Kidney glomerular epithelial cell (primary cell): ENCODE results near the gene USP17L11.
"Not testable (repeated sequence)": the region's sequence is repeated elsewhere in the genome, so short reads cannot be mapped to it uniquely, and the experiment has no call there.

ENCODE experiments used
- DNase-seq: peaks from one replicate; lab custom pipeline; 2025; lab: John Stamatoyannopoulos, UW

The USP17L11 gene, protein sequence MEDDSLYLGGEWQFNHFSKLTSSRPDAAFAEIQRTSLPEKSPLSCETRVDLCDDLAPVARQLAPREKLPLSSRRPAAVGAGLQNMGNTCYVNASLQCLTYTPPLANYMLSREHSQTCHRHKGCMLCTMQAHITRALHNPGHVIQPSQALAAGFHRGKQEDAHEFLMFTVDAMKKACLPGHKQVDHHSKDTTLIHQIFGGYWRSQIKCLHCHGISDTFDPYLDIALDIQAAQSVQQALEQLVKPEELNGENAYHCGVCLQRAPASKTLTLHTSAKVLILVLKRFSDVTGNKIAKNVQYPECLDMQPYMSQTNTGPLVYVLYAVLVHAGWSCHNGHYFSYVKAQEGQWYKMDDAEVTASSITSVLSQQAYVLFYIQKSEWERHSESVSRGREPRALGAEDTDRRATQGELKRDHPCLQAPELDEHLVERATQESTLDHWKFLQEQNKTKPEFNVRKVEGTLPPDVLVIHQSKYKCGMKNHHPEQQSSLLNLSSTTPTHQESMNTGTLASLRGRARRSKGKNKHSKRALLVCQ

DNA sequence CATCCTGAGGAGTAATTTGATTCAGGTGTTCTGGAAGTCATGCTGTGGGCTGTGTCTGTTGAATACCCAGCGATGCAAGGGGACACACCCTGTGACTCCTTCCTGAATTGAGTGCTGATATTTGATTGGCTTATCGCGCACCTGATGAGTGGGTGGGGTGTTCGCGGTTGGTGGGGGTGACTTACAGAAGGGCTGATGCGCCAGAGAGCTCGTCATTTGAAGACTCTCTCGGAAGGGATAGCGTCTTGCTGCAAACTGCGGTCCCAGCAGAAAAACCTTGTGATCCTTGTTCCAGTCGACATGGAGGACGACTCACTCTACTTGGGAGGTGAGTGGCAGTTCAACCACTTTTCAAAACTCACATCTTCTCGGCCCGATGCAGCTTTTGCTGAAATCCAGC lies at the start of gene USP17L11:
TSS of gene USP17L11 (plus strand) at position 301 of the 400 bp plus-strand sequence. CDS start at position 301, 0 bp downstream.
- DNase-seq, result not testable (repeated sequence)

- not testable (repeated sequence) for DNase-seq
Observed at GRCh38 chr4:9165990-9166389, 49.2 kb upstream of the USP17L11 start.

DNA sequence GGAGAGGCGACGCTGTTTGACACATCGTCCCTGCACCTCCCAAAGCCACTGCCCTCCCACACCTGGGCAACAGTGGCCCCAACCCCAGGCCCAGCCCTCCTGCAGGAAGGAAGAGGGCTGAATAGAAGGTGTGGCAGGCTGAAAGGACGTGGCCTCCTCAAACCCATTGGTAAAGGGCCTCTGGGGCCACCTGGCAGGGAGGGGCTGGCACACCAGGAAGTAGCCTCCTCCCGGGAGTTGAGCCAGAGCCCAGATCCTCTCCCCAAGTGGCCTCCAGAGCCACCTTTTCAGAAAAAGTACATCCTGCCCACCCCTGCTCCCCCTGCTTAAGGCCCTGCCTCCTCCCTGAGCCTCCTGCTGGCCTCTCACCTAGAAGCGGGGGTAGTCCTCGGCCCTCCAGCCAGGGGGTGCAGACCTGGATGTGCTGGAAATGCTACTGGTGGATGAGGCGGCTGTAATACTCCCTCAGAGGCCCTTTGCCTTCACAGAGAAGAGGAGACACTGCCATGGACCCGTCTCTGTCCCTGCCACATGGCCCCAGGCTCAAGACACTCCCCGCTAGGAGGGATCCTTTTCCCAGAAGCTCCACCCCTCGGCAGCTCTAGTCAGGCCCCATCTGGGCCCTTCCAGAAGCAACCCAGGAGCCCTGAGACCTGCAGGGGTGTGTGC lies 45.3 kb upstream of the USP17L11 start, which contains the start of gene FAM90A26:
TSS of gene FAM90A26 (plus strand) at position 619 of the 669 bp plus-strand sequence. CDS start 2,764 bp downstream, outside the sequence.
- DNase-seq, result not testable (repeated sequence)

GRCh38 chr4:9210357-9210756 lies 4.8 kb upstream of the USP17L11 start, which contains the start of gene USP17L10:
USP17L10 (plus strand) TSS chr4:9210657; CDS start chr4:9210657, 0 bp downstream.
- DNase-seq, result not testable (repeated sequence)

DNA sequence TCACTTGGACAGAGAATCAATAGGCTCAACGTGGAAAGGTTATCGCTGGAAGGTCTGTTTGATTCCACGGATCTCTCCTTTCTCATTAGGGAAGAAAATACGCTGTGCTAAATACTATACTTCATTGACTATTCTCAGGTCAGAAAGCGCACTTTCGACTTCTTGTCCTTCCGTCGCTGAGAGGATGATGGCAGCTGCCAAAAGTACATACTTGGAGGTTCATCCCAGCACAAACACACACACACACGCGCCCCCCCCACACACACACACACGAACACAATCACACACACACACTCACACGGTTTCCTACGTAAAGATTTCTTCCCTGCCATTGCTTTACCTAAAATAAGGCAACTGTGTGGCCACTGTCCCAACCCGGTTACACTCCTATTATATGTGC lies 504 bp upstream of the USP17L11 start:
- not testable (repeated sequence) for DNase-seq

DNA sequence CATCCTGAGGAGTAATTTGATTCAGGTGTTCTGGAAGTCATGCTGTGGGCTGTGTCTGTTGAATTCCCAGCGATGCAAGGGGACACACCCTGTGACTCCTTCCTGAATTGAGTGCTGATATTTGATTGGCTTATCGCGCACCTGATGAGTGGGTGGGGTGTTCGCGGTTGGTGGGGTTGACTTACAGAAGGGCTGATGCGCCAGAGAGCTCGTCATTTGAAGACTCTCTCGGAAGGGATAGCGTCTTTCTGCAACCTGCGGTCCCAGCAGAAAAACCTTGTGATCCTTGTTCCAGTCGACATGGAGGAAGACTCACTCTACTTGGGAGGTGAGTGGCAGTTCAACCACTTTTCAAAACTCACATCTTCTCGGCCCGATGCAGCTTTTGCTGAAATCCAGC lies 4.6 kb downstream of the USP17L11 start, which contains the start of gene USP17L12:
TSS of gene USP17L12 (plus strand) at position 301 of the 400 bp plus-strand sequence. CDS start at position 301, 0 bp downstream.
- DNase-seq, result not testable (repeated sequence)

- DNase-seq, result not testable (repeated sequence)
Observed at GRCh38 chr4:9224596-9224995, 9.4 kb downstream of the USP17L11 start, which contains the start of gene USP17L13. USP17L13 (plus strand) TSS chr4:9224896; CDS start chr4:9224896, 0 bp downstream.

DNA sequence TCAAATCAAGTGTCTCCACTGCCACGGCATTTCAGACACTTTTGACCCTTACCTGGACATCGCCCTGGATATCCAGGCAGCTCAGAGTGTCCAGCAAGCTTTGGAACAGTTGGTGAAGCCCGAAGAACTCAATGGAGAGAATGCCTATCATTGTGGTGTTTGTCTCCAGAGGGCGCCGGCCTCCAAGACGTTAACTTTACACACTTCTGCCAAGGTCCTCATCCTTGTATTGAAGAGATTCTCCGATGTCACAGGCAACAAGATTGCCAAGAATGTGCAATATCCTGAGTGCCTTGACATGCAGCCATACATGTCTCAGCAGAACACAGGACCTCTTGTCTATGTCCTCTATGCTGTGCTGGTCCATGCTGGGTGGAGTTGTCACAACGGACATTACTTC lies 15.0 kb downstream of the USP17L11 start:
- not testable (repeated sequence) for DNase-seq

- not testable (repeated sequence) for DNase-seq
Observed at GRCh38 chr4:9234085-9234484, 18.9 kb downstream of the USP17L11 start, which contains the start of gene USP17L15. USP17L15 (plus strand) TSS chr4:9234385; CDS start chr4:9234385, 0 bp downstream.

DNA sequence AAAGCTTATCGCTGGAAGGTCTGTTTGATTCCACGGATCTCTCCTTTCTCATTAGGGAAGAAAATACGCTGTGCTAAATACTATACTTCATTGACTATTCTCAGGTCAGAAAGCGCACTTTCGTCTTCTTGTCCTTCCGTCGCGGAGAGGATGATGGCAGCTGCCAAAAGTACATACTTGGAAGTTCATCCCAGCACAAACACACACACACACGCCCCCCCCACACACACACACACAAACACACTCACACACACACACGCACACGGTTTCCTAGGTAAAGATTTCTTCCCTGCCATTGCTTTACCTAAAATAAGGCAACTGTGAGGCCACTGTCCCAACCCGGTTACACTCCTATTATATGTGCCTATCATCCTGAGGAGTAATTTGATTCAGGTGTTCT lies 23.3 kb downstream of the USP17L11 start:
- not testable (repeated sequence) for DNase-seq

DNA sequence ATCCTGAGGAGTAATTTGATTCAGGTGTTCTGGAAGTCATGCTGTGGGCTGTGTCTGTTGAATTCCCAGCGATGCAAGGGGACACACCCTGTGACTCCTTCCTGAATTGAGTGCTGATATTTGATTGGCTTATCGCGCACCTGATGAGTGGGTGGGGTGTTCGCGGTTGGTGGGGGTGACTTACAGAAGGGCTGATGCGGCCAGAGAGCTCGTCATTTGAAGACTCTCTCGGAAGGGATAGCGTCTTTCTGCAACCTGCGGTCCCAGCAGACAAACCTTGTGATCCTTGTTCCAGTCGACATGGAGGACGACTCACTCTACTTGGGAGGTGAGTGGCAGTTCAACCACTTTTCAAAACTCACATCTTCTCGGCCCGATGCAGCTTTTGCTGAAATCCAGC lies 28.4 kb downstream of the USP17L11 start, which contains the start of gene USP17L17:
TSS of gene USP17L17 (plus strand) at position 301 of the 400 bp plus-strand sequence. CDS start at position 301, 0 bp downstream.
- not testable (repeated sequence) for DNase-seq

GRCh38 chr4:9247953-9248680 lies 32.9 kb downstream of the USP17L11 start, which contains the start of gene USP17L18:
USP17L18 (plus strand) TSS chr4:9248630; CDS start chr4:9248630, 0 bp downstream.
- DNase-seq, result not testable (repeated sequence)

DNA sequence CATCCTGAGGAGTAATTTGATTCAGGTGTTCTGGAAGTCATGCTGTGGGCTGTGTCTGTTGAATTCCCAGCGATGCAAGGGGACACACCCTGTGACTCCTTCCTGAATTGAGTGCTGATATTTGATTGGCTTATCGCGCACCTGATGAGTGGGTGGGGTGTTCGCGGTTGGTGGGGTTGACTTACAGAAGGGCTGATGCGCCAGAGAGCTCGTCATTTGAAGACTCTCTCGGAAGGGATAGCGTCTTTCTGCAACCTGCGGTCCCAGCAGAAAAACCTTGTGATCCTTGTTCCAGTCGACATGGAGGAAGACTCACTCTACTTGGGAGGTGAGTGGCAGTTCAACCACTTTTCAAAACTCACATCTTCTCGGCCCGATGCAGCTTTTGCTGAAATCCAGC lies 37.9 kb downstream of the USP17L11 start, which contains the start of gene USP17L19:
TSS of gene USP17L19 (plus strand) at position 301 of the 400 bp plus-strand sequence. CDS start at position 301, 0 bp downstream.
- not testable (repeated sequence) for DNase-seq

DNA sequence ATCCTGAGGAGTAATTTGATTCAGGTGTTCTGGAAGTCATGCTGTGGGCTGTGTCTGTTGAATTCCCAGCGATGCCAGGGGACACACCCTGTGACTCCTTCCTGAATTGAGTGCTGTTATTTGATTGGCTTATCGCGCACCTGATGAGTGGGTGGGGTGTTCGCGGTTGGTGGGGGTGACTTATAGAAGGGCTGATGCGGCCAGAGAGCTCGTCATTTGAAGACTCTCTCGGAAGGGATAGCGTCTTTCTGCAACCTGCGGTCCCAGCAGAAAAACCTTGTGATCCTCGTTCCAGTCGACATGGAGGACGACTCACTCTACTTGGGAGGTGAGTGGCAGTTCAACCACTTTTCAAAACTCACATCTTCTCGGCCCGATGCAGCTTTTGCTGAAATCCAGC lies 42.6 kb downstream of the USP17L11 start, which contains the start of gene USP17L20:
TSS of gene USP17L20 (plus strand) at position 301 of the 400 bp plus-strand sequence. CDS start at position 301, 0 bp downstream.
- DNase-seq, result not testable (repeated sequence)

- DNase-seq, result not testable (repeated sequence)
Observed at GRCh38 chr4:9262572-9262971, 47.4 kb downstream of the USP17L11 start, which contains the start of gene USP17L21. USP17L21 (plus strand) TSS chr4:9262872; CDS start chr4:9262872, 0 bp downstream.
